Measurements from ENCODE around the gene NUP93. TPM values are rescaled to one million over a fixed set of nuclear protein-coding genes. Genes with fewer than 3 reads are reported as not detected.

Gene NUP93
- total and polyA plus RNA-seq, 9 of the 15 experiments (the other 6 are each of a cell fraction or from before 2014, with no cell fraction given): 92.0 to 162 (median 121) TPM

DNA sequence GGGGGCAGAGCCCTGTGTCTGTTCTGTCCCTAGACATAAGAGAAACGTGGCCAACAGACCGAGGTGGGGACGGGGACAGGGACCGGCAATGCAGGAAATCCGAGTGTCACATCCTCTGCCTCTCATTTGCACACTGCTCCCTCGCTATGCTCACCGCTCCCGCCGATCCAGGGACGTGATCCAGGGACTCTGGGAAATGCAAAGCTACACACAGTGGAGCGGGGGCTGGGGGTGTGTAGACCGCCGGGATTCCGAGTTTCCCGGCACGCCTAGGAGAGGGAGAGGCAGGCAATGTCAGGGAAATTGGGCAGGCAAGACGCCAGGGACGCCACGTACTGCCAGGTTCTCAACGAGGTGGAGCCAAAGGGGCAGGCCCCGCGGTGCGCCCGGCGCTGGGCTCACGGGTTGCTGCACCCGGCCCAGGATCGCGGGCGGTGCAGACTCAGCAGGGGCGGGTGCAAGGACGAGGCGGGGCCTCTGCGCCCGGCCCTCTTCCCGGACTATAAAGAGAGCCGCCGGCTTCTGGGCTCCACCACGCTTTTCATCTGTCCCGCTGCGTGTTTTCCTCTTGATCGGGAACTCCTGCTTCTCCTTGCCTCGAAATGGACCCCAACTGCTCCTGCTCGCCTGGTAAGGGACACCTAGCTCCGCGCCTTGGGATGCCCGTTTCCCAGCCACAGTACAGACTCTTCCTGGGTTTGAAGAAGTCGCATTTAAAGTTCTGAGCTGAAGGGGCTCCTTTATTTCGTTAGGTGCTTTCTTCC is 47.8 kb upstream of the NUP93 start, which contains the start of gene MT1X (continued):
- TF ChIP-seq ZBTB8A (IDR thresholded peaks at IDR 0.05; ENCODE audit: partially characterized antibody): no peak
- no peak for TF ChIP-seq ZNF780A (CRISPR knock-in tag; IDR thresholded peaks at IDR 0.05)
- no peak for TF ChIP-seq ZBED1 (IDR thresholded peaks at IDR 0.05)
- TF ChIP-seq ZNF316 (IDR thresholded peaks at IDR 0.05): no peak
- no peak for TF ChIP-seq ZNF143 (CRISPR knock-in tag; IDR thresholded peaks at IDR 0.05)
- TF ChIP-seq RHOXF2B (CRISPR knock-in tag; conservative IDR thresholded peaks at IDR 0.05): no peak
- no peak for TF ChIP-seq ZNF583 (CRISPR knock-in tag; IDR thresholded peaks at IDR 0.05)
- TF ChIP-seq DNMT1 (IDR thresholded peaks at IDR 0.05): no peak
- no peak; the same call in 1 of the 2 replicates for TF ChIP-seq ZBTB7A (IDR thresholded peaks at IDR 0.05; ENCODE audit: borderline replicate concordance, control insufficient read depth, low read depth, low read length)
- TF ChIP-seq PML (IDR thresholded peaks at IDR 0.05; ENCODE audit: low read length): no peak
- TF ChIP-seq, protein P1, sequence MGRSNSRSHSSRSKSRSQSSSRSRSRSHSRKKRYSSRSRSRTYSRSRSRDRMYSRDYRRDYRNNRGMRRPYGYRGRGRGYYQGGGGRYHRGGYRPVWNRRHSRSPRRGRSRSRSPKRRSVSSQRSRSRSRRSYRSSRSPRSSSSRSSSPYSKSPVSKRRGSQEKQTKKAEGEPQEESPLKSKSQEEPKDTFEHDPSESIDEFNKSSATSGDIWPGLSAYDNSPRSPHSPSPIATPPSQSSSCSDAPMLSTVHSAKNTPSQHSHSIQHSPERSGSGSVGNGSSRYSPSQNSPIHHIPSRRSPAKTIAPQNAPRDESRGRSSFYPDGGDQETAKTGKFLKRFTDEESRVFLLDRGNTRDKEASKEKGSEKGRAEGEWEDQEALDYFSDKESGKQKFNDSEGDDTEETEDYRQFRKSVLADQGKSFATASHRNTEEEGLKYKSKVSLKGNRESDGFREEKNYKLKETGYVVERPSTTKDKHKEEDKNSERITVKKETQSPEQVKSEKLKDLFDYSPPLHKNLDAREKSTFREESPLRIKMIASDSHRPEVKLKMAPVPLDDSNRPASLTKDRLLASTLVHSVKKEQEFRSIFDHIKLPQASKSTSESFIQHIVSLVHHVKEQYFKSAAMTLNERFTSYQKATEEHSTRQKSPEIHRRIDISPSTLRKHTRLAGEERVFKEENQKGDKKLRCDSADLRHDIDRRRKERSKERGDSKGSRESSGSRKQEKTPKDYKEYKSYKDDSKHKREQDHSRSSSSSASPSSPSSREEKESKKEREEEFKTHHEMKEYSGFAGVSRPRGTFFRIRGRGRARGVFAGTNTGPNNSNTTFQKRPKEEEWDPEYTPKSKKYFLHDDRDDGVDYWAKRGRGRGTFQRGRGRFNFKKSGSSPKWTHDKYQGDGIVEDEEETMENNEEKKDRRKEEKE (IDR thresholded peaks at IDR 0.05; ENCODE audit: borderline replicate concordance in 1 of 2, control insufficient read depth in 1 of 2, low read depth in 2 of 2, low read length in 1 of 2): no peak
- no peak for TF ChIP-seq NFYB (IDR thresholded peaks at IDR 0.05; ENCODE audit: extremely low read depth, insufficient read length)
- no peak for TF ChIP-seq ZNF253 (CRISPR knock-in tag; conservative IDR thresholded peaks at IDR 0.05)
- no peak; a peak in 1 of 4 replicates for TF ChIP-seq MAZ (CRISPR knock-in tag; conservative IDR thresholded peaks at IDR 0.05 in 1 of 2, IDR thresholded peaks at IDR 0.05 in 1 of 2)
- TF ChIP-seq, protein P2, sequence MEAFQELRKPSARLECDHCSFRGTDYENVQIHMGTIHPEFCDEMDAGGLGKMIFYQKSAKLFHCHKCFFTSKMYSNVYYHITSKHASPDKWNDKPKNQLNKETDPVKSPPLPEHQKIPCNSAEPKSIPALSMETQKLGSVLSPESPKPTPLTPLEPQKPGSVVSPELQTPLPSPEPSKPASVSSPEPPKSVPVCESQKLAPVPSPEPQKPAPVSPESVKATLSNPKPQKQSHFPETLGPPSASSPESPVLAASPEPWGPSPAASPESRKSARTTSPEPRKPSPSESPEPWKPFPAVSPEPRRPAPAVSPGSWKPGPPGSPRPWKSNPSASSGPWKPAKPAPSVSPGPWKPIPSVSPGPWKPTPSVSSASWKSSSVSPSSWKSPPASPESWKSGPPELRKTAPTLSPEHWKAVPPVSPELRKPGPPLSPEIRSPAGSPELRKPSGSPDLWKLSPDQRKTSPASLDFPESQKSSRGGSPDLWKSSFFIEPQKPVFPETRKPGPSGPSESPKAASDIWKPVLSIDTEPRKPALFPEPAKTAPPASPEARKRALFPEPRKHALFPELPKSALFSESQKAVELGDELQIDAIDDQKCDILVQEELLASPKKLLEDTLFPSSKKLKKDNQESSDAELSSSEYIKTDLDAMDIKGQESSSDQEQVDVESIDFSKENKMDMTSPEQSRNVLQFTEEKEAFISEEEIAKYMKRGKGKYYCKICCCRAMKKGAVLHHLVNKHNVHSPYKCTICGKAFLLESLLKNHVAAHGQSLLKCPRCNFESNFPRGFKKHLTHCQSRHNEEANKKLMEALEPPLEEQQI (IDR thresholded peaks at IDR 0.05): no peak
- no peak for TF ChIP-seq RBM39 (optimal IDR thresholded peaks at IDR 0.05; ENCODE audit: low read depth, low read length)
- TF ChIP-seq CTBP1 (IDR thresholded peaks at IDR 0.05; ENCODE audit: borderline replicate concordance): peak; percentile 47; the same call in 1 of the 2 replicates
- TF ChIP-seq, protein P3, sequence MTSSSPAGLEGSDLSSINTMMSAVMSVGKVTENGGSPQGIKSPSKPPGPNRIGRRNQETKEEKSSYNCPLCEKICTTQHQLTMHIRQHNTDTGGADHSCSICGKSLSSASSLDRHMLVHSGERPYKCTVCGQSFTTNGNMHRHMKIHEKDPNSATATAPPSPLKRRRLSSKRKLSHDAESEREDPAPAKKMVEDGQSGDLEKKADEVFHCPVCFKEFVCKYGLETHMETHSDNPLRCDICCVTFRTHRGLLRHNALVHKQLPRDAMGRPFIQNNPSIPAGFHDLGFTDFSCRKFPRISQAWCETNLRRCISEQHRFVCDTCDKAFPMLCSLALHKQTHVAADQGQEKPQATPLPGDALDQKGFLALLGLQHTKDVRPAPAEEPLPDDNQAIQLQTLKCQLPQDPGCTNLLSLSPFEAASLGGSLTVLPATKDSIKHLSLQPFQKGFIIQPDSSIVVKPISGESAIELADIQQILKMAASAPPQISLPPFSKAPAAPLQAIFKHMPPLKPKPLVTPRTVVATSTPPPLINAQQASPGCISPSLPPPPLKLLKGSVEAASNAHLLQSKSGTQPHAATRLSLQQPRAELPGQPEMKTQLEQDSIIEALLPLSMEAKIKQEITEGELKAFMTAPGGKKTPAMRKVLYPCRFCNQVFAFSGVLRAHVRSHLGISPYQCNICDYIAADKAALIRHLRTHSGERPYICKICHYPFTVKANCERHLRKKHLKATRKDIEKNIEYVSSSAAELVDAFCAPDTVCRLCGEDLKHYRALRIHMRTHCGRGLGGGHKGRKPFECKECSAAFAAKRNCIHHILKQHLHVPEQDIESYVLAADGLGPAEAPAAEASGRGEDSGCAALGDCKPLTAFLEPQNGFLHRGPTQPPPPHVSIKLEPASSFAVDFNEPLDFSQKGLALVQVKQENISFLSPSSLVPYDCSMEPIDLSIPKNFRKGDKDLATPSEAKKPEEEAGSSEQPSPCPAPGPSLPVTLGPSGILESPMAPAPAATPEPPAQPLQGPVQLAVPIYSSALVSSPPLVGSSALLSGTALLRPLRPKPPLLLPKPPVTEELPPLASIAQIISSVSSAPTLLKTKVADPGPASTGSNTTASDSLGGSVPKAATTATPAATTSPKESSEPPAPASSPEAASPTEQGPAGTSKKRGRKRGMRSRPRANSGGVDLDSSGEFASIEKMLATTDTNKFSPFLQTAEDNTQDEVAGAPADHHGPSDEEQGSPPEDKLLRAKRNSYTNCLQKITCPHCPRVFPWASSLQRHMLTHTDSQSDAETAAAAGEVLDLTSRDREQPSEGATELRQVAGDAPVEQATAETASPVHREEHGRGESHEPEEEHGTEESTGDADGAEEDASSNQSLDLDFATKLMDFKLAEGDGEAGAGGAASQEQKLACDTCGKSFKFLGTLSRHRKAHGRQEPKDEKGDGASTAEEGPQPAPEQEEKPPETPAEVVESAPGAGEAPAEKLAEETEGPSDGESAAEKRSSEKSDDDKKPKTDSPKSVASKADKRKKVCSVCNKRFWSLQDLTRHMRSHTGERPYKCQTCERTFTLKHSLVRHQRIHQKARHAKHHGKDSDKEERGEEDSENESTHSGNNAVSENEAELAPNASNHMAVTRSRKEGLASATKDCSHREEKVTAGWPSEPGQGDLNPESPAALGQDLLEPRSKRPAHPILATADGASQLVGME (CRISPR knock-in tag; IDR thresholded peaks at IDR 0.05): no peak

Measured in K562 (cell line).